Measurements from ENCODE around the gene POU2F2.
A peak's percentile ranks its signal among the peaks of the same experiment; 100 is the strongest.

Gene POU2F2

GRCh38 chr19:42132030-42132628 is at the start of gene POU2F2:
TSS of gene POU2F2 (minus strand) at chr19:42132446. CDS start at chr19:42132411, 35 bp downstream.
- no peak for DNase-seq (ENCODE audit: low spot score)

- DNase-seq (ENCODE audit: low spot score), result peak; percentile 76
These were observed 46.8 kb upstream of the POU2F2 start for GRCh38 chr19:42178791-42179674.

GRCh38 chr19:42177686-42178019 is 45.4 kb upstream of the POU2F2 start:
- DNase-seq (ENCODE audit: low spot score), result no peak

GRCh38 chr19:42176990-42177685 is 44.9 kb upstream of the POU2F2 start:
- peak; percentile 84 for DNase-seq (ENCODE audit: low spot score)

- peak; percentile 63 for DNase-seq (ENCODE audit: low spot score)
These were observed 44.4 kb upstream of the POU2F2 start for GRCh38 chr19:42176649-42176989.

- peak; percentile 47 for DNase-seq (ENCODE audit: low spot score)
These were observed 43.9 kb upstream of the POU2F2 start for GRCh38 chr19:42175952-42176648.

GRCh38 chr19:42174958-42175734 is 42.9 kb upstream of the POU2F2 start:
- DNase-seq (ENCODE audit: low spot score), result no peak

GRCh38 chr19:42174188-42174587 is 41.9 kb upstream of the POU2F2 start:
- no peak for DNase-seq (ENCODE audit: low spot score)

- DNase-seq (ENCODE audit: low spot score), result no peak
These were observed 41.4 kb upstream of the POU2F2 start for GRCh38 chr19:42173695-42174094.

- DNase-seq (ENCODE audit: low spot score), result no peak
These were observed 40.0 kb upstream of the POU2F2 start for GRCh38 chr19:42172261-42172660.

- no peak for DNase-seq (ENCODE audit: low spot score)
These were observed 38.5 kb upstream of the POU2F2 start for GRCh38 chr19:42170715-42171114.

- DNase-seq (ENCODE audit: low spot score), result no peak
These were observed 37.5 kb upstream of the POU2F2 start for GRCh38 chr19:42169486-42170413.

- DNase-seq (ENCODE audit: low spot score), result no peak
These were observed 36.0 kb upstream of the POU2F2 start for GRCh38 chr19:42168206-42168605.

GRCh38 chr19:42166316-42166715 is 34.1 kb upstream of the POU2F2 start:
- no peak for DNase-seq (ENCODE audit: low spot score)

- no peak for DNase-seq (ENCODE audit: low spot score)
These were observed 32.9 kb upstream of the POU2F2 start for GRCh38 chr19:42165146-42165545.

- no peak for DNase-seq (ENCODE audit: low spot score)
These were observed 29.5 kb upstream of the POU2F2 start for GRCh38 chr19:42161616-42162263.

GRCh38 chr19:42159942-42160341 is 27.7 kb upstream of the POU2F2 start:
- no peak for DNase-seq (ENCODE audit: low spot score)

GRCh38 chr19:42158926-42159325 is 26.7 kb upstream of the POU2F2 start:
- no peak for DNase-seq (ENCODE audit: low spot score)

GRCh38 chr19:42156571-42156970 is 24.3 kb upstream of the POU2F2 start:
- DNase-seq (ENCODE audit: low spot score), result no peak

GRCh38 chr19:42155796-42156195 is 23.6 kb upstream of the POU2F2 start:
- DNase-seq (ENCODE audit: low spot score), result no peak
